HEK293 (cell line): ENCODE measurements around the gene GPATCH11.

Experiments
- TF ChIP-seq, protein P1 (sequence below): fragments of 450-650 bp; formaldehyde crosslinking; IDR thresholded peaks from 2 replicates; pipeline ENCODE4 v1.5.1; 2016; ENCODE audit warnings: missing biosample characterization, missing genetic modification characterization
- TF ChIP-seq, protein P2 (sequence below): fragments of 450-650 bp; formaldehyde crosslinking; IDR thresholded peaks from 2 replicates; pipeline ENCODE4 v1.5.1; 2016; ENCODE audit warnings: missing biosample characterization, missing genetic modification characterization
- TF ChIP-seq, protein P3 (sequence below): fragments of 450-650 bp; formaldehyde crosslinking; IDR thresholded peaks from 2 replicates; pipeline ENCODE4 v1.5.1; 2016; ENCODE audit warnings: missing biosample characterization, missing genetic modification characterization

DNA sequence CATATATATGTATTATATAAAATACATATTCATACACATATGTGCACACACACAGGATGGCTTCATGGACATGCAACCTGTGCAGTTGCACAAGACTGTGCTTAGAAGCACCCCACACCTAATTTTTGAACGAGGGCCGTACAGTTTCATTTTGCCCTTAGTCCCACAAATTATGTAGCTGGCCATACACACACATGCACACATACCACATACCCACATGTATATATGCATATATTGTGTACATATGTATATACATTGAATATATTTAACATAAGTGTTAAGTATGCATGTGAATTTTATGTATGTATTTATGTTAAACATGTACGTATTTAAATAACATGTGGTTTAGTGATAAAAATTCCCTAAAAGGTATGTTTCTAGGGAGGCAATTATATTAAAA is 18.3 kb downstream of the GPATCH11 start:
- TF ChIP-seq, protein P1, sequence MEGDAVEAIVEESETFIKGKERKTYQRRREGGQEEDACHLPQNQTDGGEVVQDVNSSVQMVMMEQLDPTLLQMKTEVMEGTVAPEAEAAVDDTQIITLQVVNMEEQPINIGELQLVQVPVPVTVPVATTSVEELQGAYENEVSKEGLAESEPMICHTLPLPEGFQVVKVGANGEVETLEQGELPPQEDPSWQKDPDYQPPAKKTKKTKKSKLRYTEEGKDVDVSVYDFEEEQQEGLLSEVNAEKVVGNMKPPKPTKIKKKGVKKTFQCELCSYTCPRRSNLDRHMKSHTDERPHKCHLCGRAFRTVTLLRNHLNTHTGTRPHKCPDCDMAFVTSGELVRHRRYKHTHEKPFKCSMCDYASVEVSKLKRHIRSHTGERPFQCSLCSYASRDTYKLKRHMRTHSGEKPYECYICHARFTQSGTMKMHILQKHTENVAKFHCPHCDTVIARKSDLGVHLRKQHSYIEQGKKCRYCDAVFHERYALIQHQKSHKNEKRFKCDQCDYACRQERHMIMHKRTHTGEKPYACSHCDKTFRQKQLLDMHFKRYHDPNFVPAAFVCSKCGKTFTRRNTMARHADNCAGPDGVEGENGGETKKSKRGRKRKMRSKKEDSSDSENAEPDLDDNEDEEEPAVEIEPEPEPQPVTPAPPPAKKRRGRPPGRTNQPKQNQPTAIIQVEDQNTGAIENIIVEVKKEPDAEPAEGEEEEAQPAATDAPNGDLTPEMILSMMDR = no peak
- TF ChIP-seq, protein P2, sequence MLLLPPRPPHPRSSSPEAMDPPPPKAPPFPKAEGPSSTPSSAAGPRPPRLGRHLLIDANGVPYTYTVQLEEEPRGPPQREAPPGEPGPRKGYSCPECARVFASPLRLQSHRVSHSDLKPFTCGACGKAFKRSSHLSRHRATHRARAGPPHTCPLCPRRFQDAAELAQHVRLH = no peak
- TF ChIP-seq, protein P3, sequence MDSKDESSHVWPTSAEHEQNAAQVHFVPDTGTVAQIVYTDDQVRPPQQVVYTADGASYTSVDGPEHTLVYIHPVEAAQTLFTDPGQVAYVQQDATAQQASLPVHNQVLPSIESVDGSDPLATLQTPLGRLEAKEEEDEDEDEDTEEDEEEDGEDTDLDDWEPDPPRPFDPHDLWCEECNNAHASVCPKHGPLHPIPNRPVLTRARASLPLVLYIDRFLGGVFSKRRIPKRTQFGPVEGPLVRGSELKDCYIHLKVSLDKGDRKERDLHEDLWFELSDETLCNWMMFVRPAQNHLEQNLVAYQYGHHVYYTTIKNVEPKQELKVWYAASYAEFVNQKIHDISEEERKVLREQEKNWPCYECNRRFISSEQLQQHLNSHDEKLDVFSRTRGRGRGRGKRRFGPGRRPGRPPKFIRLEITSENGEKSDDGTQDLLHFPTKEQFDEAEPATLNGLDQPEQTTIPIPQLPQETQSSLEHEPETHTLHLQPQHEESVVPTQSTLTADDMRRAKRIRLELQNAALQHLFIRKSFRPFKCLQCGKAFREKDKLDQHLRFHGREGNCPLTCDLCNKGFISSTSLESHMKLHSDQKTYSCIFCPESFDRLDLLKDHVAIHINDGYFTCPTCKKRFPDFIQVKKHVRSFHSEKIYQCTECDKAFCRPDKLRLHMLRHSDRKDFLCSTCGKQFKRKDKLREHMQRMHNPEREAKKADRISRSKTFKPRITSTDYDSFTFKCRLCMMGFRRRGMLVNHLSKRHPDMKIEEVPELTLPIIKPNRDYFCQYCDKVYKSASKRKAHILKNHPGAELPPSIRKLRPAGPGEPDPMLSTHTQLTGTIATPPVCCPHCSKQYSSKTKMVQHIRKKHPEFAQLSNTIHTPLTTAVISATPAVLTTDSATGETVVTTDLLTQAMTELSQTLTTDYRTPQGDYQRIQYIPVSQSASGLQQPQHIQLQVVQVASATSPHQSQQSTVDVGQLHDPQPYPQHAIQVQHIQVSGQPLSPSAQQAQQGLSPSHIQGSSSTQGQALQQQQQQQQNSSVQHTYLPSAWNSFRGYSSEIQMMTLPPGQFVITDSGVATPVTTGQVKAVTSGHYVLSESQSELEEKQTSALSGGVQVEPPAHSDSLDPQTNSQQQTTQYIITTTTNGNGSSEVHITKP (tag by site-specific recombination) = no peak
